HG02571 (cell line): Measurements from ENCODE around the gene APRT.
"Not testable (repeated sequence)": the region's sequence is repeated elsewhere in the genome, so short reads cannot be mapped to it uniquely, and the experiment has no call there.

Source experiments
- ATAC-seq: cut with Tn5 transposase; IDR thresholded peaks from one replicate; pipeline ENCODE4 v1.9.1; 2021; ENCODE audit warnings: mild to moderate bottlenecking, moderate library complexity; ENCODE audit not compliant: unreplicated experiment

The APRT gene

GRCh38 chr16:88790312-88791211 is 21.2 kb downstream of the APRT start:
- ATAC-seq, result no peak

GRCh38 chr16:88789594-88789993 is 22.1 kb downstream of the APRT start:
- no peak for ATAC-seq

GRCh38 chr16:88788749-88789148 is 23.0 kb downstream of the APRT start:
- ATAC-seq, result not testable (repeated sequence)

- ATAC-seq, result no peak
Observed at GRCh38 chr16:88787579-88788314, 24.0 kb downstream of the APRT start.

GRCh38 chr16:88785106-88785924 is 26.4 kb downstream of the APRT start, which contains the start of gene PIEZO1:
TSS of gene PIEZO1 (minus strand) at chr16:88785220. CDS start at chr16:88784964, 256 bp downstream.
- no peak for ATAC-seq

- no peak for ATAC-seq
Observed at GRCh38 chr16:88784856-88785105, 26.9 kb downstream of the APRT start.

GRCh38 chr16:88784074-88784855 is 27.5 kb downstream of the APRT start:
- ATAC-seq, result no peak

DNA sequence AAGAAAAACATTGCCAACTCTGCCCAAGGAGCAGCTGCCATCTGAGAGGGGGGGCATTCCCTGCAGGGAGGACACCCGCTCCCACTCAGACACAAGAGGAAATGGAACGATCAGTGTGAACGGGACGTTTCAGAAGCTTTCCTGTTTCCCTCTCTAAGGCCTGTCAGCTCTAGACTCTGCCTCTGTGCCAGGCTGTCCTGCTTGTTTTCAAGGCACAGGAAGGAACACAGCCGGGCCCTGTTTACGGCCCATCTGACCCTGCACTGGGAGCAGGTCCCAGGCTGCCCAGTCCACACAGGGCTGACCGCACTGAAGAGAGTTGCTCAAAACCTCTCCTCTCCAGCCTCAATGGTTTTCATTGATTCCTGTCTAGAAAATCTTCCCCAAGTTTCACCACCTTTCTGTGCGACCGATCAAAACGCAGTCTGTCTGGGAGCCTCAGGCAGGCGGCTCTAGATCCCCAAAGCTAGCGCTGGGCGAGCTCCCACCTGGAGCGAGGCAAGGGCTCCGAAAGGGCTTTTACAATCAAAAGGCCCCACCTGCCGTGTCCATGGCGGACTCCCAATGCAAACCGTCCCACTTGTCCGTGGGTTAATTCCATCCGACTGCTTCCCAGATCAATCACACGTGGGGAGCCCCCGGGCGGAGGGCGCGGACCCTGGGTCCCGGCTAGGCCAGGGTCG is 28.2 kb downstream of the APRT start:
- ATAC-seq, result no peak

GRCh38 chr16:88782454-88783390 is 29.0 kb downstream of the APRT start:
- ATAC-seq, result no peak

- ATAC-seq, result no peak
Observed at GRCh38 chr16:88781140-88782077, 30.3 kb downstream of the APRT start.

GRCh38 chr16:88780142-88781062 is 31.3 kb downstream of the APRT start:
- no peak for ATAC-seq

DNA sequence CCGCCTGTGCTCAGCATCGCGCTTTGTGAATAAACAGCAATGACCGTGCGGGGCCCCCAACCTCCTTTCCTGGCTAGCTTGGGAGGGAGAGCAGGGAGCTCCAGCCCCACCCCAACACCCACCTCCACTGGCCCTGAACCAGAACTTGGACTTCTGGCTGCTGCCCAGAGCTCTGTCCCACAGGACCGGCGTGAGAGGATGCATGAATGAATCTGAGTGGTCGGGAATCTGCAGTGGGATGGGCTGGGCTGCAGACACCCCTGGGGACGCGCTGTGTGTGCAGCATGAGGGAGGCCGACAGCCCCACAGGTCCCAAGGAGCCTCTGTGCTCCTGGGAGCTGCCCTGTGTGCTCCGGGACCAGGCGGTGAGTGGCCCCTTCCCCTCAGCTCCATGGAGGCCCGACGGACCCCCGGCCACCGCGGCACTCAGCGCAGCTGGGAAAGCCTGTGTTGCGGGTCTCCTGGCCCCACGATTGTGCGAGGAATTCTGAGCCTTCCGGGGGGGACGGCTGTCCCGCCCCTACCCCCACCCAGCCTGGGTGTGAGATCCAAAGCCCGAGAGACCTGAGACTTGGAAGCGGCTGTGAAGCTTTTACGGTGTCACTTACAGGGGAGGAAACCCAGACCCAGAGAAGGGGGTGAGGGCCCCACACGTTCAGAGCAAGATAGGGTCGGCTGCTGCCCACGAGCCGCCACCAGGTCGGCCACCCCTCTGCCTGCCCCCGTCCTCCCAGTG is 32.2 kb downstream of the APRT start:
- ATAC-seq, result no peak

DNA sequence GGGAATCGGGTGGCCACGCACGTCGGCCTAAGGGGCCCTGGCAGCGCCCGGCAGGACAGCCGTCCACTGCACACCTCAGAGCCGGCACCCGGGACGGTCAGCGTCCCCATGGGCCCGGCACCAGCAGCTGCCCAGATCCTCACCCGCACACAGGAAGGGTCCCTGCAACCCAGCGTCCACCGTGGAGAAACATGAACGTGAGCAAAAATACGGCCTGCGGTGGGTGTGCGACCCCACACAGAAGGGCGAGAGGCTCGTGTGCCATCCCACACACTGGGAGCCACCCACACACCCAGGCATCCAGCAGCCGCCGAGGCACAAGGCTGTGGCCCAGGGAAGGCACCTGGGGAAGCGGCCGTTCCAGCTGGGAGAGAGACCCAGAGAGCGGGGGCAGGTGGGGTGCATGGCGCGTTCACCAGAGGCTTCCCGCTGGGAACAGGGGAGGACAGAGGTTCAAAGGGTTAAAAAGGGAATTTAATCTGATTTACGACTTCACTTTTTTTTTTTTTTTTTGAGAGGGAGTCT is 33.1 kb downstream of the APRT start:
- ATAC-seq, result no peak

- ATAC-seq, result no peak
Observed at GRCh38 chr16:88778271-88778525, 33.5 kb downstream of the APRT start.

DNA sequence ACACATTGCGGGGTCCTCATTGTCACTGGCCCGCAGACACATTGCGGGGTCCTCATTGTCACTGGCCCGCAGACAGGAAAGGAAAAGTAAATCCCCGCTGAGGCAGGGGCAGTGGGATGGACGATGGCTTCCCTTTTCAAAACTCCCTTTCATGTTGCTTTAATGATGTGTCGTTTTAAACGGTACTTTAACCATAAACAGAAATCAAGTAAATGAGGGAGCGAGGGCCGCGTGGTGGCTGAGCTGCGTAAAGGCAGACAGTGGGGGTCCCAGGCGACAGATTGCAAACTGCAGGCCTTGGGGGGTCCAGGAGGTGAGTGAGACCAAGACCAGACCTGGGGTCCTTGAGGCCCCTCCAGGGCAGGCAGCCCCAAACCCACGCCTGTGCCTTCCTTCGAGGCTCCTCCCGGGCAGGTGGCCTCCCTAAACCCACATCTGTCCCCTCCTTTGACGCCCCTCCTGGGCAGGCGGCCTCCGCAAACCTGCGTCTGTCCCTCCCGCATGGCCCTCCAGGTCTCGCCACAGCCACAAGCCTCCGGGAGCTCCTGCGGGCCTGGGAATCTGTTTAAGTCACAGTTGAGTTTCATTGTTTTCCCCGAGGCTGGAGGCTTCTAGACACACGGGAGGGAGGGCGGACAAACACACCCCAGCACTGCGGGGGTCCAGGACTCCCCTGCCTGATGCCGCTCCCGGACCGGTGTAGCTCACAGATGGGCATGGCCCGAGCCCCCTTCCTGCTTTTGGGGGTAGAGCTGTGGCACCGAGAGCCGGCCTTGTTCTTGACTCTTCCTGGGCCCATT is 34.1 kb downstream of the APRT start:
- no peak for ATAC-seq
